Superior temporal gyrus (tissue), 1 donor: ENCODE results near the gene ATG9B.

Source experiments
- DNase-seq: peaks from one replicate; pipeline ENCODE4 v3.0.0-alpha.2; 2016; ENCODE audit errors: extremely low spot score

Gene ATG9B

GRCh38 chr7:150999001-150999400 is 25.3 kb downstream of the ATG9B start:
- DNase-seq: no peak

DNA sequence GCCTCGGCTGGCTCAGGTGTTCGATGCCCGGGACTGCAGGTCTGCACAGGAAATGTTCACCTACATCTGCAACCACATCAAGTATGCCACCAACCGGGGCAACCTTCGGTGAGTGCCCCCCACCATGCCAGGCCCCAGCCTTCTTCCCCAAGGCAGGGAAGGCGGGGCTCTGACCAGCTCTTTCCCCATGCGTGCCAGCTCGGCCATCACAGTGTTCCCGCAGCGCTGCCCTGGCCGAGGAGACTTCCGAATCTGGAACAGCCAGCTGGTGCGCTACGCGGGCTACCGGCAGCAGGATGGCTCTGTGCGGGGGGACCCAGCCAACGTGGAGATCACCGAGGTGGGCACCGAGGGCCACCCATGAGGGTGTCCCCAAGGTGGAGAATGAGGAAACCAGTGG is 26.0 kb downstream of the ATG9B start:
- no peak for DNase-seq

GRCh38 chr7:150997817-150998216 is 26.5 kb downstream of the ATG9B start:
- no peak for DNase-seq

DNA sequence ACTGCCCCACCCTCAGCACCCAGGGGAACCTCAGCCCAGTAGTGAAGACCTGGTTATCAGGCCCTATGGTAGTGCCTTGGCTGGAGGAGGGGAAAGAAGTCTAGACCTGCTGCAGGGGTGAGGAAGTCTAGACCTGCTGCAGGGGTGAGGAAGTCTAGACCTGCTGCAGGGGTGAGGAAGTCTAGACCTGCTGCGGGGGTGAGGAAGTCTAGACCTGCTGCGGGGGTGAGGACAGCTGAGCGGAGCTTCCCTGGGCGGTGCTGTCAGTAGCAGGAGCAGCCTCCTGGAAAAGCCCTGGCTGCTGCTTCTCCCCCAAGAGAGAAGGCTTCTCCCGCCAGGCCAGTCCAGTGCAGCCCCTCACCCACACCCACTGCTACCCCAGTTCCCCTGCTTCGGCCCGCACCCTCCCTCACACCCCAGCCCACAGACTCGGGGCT is 27.2 kb downstream of the ATG9B start:
- DNase-seq: no peak

GRCh38 chr7:150996376-150997074 is 27.8 kb downstream of the ATG9B start:
- DNase-seq: no peak

DNA sequence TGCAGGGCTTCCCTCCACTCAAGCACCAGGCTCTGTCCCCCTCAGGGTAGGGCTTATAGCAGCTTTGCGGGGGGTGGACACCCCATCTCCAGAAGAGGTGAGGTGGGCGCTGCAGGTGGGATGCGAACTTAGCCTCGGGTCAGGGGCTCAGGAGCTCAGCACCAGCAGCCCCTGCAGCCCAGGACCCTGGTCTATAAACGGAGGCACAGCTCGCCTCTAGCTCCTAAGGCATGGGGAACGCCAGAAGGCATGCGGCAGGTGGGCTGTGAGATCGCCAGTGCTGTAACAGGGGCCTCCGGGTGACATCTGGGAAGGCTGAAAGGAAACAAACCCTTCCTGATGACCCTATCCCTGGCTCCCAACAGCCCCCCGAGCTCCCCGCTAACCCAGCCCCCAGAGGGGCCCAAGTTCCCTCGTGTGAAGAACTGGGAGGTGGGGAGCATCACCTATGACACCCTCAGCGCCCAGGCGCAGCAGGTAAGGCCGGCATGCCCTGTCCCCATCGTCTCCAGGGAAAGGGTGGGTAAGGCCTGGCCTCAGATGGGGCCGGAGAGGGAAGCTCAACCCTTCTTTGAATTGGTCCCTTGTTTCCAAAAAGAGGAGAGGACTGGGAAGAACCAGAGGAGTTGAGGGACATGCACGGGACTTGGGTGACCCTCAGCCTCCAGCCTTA is 29.3 kb downstream of the ATG9B start:
- no peak for DNase-seq

DNA sequence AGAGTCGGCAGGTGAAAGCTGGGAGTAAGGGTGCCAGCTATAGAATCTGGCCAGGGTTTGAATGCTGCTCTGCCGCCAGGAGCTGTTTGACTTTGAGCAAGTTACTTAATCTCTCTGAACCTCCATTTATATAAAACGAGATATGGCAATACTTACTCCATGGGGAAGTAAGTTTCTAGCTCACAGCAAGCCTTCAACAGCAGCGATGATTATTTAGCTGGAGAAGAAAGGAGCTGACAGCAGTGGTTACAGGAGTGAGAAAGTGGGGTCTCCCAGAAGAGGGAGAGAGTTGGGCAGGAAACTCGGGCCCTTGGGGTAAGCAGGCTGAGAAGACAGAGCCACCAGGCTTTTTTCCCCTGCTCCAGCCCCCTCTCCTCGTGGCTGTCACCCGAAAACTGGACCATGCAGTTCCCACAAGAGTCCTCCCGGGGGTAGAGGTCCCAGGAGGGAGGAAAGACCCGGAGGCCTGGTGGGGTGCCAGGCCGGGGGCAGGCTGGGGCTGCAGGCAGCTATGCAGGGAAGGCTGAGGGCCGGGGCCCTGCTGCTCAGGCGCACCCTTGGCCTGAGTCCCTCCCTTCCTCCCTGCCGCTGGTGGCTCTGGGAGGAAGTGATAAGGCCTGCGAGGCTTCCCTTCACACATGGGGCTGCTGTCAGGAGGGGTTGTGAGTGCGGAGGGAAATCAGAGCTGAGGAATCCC is 30.0 kb downstream of the ATG9B start:
- no peak for DNase-seq

- DNase-seq: no peak
Observed at GRCh38 chr7:150993511-150993910, 30.8 kb downstream of the ATG9B start.

GRCh38 chr7:150992833-150993302 is 31.4 kb downstream of the ATG9B start:
- DNase-seq: no peak

- no peak for DNase-seq
Observed at GRCh38 chr7:150992051-150992640, 32.1 kb downstream of the ATG9B start.

DNA sequence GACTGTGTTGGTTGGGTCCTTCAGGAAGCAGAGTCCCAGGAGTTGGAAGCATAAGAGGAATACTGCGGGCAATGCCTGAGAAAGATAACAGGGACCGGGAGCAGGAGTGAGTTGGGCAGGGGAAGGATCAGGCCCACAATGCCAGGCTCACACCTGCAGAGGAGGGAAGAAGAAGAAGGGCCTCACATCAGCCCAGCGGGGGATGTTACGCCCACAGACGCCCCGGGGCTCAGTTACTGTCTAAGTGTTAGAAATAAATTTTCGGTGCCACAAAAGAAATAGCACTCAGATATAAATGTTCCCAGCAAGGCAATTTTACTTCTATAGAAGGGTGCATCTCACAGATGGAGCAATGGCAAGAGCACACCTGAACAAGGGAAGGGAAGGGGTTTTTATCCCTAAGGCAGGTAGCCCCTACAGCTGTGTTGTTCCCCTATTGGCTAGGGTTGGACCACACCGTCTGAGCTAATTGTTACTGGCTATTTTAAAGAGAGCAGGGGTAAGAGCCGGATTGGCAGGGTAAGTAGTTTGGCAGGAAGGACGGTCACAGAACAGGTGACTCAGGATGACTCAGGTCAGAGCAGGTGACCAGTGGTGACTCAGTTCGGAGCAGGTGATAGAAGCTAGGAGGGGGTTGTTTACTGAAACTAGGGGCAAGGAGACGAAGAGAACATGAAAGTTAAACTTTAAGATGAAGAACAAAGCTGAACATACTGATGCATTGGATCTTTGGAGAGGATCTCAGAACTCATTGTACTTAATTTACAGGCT is 33.7 kb downstream of the ATG9B start, which contains the start of gene NOS3:
NOS3 (plus strand) TSS at position 602 of the 771 bp plus-strand sequence. CDS start 2,787 bp downstream, outside the sequence.
- no peak for DNase-seq

DNA sequence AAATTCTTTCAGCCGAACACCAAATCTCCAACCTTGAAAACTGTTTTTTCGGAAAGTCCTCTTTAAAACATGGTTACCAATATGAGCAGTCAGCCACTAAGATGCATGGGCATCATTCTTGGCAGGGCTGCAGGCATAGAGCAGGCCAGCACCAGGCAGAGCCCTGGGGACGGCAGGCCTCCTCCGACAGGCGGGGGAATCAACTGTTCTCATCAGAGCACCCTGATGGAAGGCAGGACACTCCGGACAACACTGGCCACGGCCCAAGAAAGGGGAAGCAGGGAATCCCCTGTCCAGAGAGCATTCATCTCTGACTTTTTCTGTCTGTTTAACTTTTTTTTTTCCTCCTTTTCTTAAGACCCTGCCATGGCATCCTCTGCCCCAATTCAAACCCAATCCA is 34.8 kb downstream of the ATG9B start:
- DNase-seq: no peak

DNA sequence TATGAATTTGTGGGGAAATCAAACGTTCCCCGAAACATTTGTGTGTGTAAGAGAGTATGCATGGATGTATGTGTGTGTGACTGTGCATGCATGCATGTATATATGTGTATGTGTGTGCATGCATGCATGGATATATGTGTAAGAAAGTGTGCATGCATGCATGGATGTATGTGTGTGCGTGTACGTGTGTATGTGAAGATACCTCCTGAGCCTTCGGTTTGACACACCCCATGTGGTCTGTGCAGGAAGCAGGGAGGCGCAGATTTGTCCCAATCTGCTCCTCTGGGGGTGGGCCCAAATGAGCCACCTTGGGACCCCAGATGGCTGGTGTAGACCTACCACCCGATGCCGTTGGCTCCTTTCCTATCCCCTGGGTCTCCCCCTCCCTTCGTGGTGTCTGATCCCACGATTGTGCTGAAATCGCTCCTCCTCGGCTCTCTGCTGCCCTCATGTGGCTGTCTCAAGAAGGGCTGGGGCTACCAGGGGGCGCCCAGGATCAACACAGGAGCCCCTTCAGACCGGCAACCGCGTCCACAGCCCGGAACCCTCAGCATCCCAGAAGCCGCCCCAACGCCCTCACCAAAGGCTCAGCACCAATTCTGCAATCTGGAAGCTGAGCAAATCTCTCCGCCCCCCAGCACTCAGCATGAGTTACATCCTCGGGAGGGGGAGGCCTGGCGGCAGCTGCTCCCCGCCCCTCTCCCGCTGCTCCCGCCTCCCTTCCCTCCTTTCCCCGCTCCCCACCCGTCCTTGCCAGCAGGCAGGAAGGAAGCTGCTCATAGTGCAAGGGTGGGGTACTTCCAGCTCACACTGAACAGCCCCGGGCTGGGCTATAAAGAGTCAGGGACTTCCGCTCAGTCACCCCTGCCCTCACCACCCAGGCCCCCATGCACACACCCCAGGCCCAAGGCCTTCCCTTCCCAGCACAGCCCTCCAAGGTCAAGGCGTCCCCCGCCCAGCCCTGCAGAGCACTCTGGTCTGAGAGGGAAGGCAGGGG is 35.8 kb downstream of the ATG9B start:
- peak; percentile 77 for DNase-seq

GRCh38 chr7:150986556-150986955 is 37.7 kb downstream of the ATG9B start:
- DNase-seq: no peak

GRCh38 chr7:150986099-150986512 is 38.2 kb downstream of the ATG9B start:
- DNase-seq: peak; percentile 82

DNA sequence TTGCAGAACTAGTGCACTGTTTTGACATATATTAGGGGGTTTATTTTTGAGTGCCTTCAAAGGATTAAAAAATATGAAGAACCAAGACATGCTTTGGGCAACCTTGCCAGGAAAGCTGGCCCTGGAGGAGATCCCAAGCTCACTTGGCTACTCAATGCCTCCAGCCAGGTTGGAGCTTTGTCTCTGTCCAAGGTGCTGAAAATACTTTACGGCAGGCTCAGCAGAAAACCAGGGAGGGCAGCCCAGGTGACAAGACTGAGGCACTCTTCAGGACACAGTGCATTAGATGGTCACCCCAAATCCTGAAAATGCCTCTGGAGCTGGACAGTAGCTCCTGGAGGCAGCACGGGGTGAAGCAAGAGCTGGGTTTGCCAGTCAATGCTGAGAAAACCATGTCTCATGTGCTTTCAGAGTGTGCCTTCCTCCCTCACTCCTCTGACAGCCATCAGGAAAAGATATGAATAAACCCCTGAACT is 40.4 kb downstream of the ATG9B start:
- no peak for DNase-seq

GRCh38 chr7:150982351-150982750 is 41.9 kb downstream of the ATG9B start:
- DNase-seq: peak; percentile 94

GRCh38 chr7:150981644-150982043 is 42.6 kb downstream of the ATG9B start:
- DNase-seq: no peak

DNA sequence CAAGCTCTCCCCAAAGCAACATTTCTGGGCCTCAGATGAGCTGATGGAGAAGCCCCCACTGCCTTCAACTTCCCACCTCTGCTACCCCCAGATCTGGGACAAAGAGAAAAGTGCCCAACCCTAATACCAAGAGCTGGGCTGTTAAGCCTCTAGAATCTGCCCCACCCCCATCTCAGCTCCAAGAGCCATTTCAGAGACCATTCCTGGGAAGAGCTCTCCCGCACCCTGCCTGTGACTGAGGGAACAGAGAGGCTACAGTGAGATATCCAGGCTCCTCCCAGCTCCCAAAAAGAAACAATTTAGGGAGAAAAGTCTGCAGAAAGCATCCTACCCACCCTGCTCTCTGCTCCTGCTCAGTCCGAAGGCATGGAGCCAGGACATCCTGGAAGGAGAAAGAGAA is 43.6 kb downstream of the ATG9B start:
- no peak for DNase-seq
